GM12878 (cell line): ENCODE data around the gene SPRN. TPM values are rescaled to one million over a fixed set of nuclear protein-coding genes. Genes with fewer than 3 reads are reported as not detected.
A peak's percentile ranks its signal among the peaks of the same experiment; 100 is the strongest.
"Not testable (repeated sequence)": the region's sequence is repeated elsewhere in the genome, so short reads cannot be mapped to it uniquely, and the experiment has no call there.

Experiments
- ATAC-seq: fragments of 200-7000 bp; cut with Tn5 transposase; 3 replicates; pipeline ENCODE4 v1.9.1; 2020; ENCODE audit warnings: mild to moderate bottlenecking, moderate library complexity
- BruUV-seq: library from RNA; stranded (reverse); fragments of 400-500 nt; replicated peaks from 2 replicates; lab custom pipeline; 2021; lab: Mats Ljungman, UMichigan
- CTCF ChIA-PET: fragments of 300-600 bp; sonication (Branson Sonifier 250); formaldehyde crosslinking; extraction: SDS; loops from one replicate; lab custom pipeline; 2021; ENCODE audit warnings: inconsistent platforms; lab: Yijun Ruan, JAX
- POLR2A ChIA-PET: fragments of 350-600 bp; formaldehyde crosslinking; extraction: SDS; loops from one replicate; lab custom pipeline; 2021; ENCODE audit warnings: inconsistent platforms; lab: Charles Lee
- RAD21 ChIA-PET: fragments of 300-600 bp; sonication (Branson Sonifier 250); formaldehyde crosslinking; loops from one replicate; lab custom pipeline; 2023; ENCODE audit warnings: antibody characterized with exemption; ENCODE audit not compliant: unreplicated experiment; lab: Charles Lee
- SMC1A ChIA-PET: fragments of 300-600 bp; sonication (Branson Sonifier 250); formaldehyde crosslinking; loops from one replicate; lab custom pipeline; 2023; ENCODE audit not compliant: unreplicated experiment, uncharacterized antibody; lab: Charles Lee
- DNase-seq: peaks from one replicate; pipeline ENCODE4 v3.0.0-alpha.2; 2011; ENCODE audit warnings: low read depth, low spot score
- FAIRE-seq: peaks from 3 replicates; lab custom pipeline; 2011; peaks lifted over from hg19 to GRCh38; lab: Jason Lieb, UNC
- H2AFZ ChIP-seq: 2 replicates; pipeline ENCODE4 v1.6.0; 2011; ENCODE audit warnings: low read depth, low read length, control low read depth; ENCODE audit not compliant: control insufficient read depth
- H3K27ac ChIP-seq: 2 replicates; pipeline ENCODE4 v1.5.1; 2011; ENCODE audit warnings: control low read depth; ENCODE audit not compliant: control insufficient read depth, insufficient read depth
- H3K27me3 ChIP-seq, 2 experiments: replicated peaks in 1 of 2; 2 replicates each; pipeline versions ENCODE4 v1.6.0 to v1.6.1; 2011; ENCODE audit warnings: low read length in 1 of 2; ENCODE audit not compliant: control insufficient read depth in 2 of 2, insufficient read depth in 2 of 2
- H3K36me3 ChIP-seq, 2 experiments: 2 replicates each; pipeline ENCODE4 v1.5.1; 2011; ENCODE audit warnings: low read length in 1 of 2; ENCODE audit not compliant: control insufficient read depth in 2 of 2, insufficient read depth in 2 of 2
- H3K4me1 ChIP-seq: 2 replicates; pipeline ENCODE4 v1.6.1; 2011; ENCODE audit warnings: mild to moderate bottlenecking, low read length, moderate library complexity, mixed read lengths; ENCODE audit not compliant: control insufficient read depth, insufficient read depth
- H3K4me2 ChIP-seq: 2 replicates; pipeline ENCODE4 v1.6.0; 2011; ENCODE audit warnings: control low read depth; ENCODE audit not compliant: control insufficient read depth, insufficient read depth
- H3K4me3 ChIP-seq: fragments of 200-600 bp; sonication (generic); 2 replicates; pipeline ENCODE4 v1.5.1; 2016
- H3K79me2 ChIP-seq: 2 replicates; pipeline ENCODE4 v1.6.0; 2011; ENCODE audit warnings: low read length; ENCODE audit not compliant: control insufficient read depth, insufficient read depth
- H3K9ac ChIP-seq: 2 replicates; pipeline ENCODE4 v1.8.0; 2011; ENCODE audit warnings: low read length, control low read depth, mixed read lengths; ENCODE audit not compliant: control insufficient read depth, insufficient read depth
- H3K9me3 ChIP-seq: replicated peaks from 3 replicates; pipeline ENCODE4 v1.5.1; 2011; ENCODE audit warnings: mild to moderate bottlenecking, low read length; ENCODE audit not compliant: control insufficient read depth, insufficient read depth
- H4K20me1 ChIP-seq: 2 replicates; pipeline ENCODE4 v1.6.0; 2011; ENCODE audit not compliant: control insufficient read depth, insufficient read depth
- CREB1 ChIP-seq: IDR thresholded peaks from 2 replicates; pipeline ENCODE4 v1.6.1; 2012; ENCODE audit warnings: low read depth, mild to moderate bottlenecking, inconsistent platforms
- CREM ChIP-seq: IDR thresholded peaks from 2 replicates; pipeline ENCODE4 v1.6.1; 2014; ENCODE audit warnings: antibody characterized with exemption, low read depth
- IKZF2 ChIP-seq, 2 experiments: fragments of 450-650 bp; IDR thresholded peaks; 2 replicates each; pipeline ENCODE4 v1.6.1; 2017; ENCODE audit warnings: mild to moderate bottlenecking in 2 of 2, moderate library complexity in 2 of 2
- LARP7 ChIP-seq: fragments of 450-650 bp; IDR thresholded peaks from 2 replicates; pipeline ENCODE4 v1.6.1; 2017; ENCODE audit warnings: mild to moderate bottlenecking
- MEF2B ChIP-seq: fragments of 450-650 bp; IDR thresholded peaks from 2 replicates; pipeline ENCODE4 v1.6.1; 2018; ENCODE audit warnings: mild to moderate bottlenecking, moderate library complexity; ENCODE audit not compliant: partially characterized antibody, poor library complexity, severe bottlenecking
- PML ChIP-seq: IDR thresholded peaks from 2 replicates; pipeline ENCODE4 v1.6.1; 2012; ENCODE audit warnings: low read length, inconsistent platforms
- SMAD5 ChIP-seq: IDR thresholded peaks from 2 replicates; pipeline ENCODE4 v1.6.1; 2016; ENCODE audit warnings: antibody characterized with exemption, low read depth
- SP1 ChIP-seq: IDR thresholded peaks from one replicate; pipeline ENCODE4 v1.6.1; 2011; ENCODE audit warnings: low read depth, low read length
- YY1 ChIP-seq: IDR thresholded peaks from 2 replicates; pipeline ENCODE4 v1.6.1; 2011; ENCODE audit warnings: low read depth, mild to moderate bottlenecking, low read length
- WGBS: methylation state at CpG from one replicate; pipeline ENCODE4 v1.1.6; 2016; ENCODE audit warnings: low lambda C conversion rate; ENCODE audit not compliant: insufficient replicate concordance, insufficient coverage; ENCODE audit errors: missing lambda C conversion rate; 5-methylcytosine and 5-hydroxymethylcytosine counted together
- in situ Hi-C: fragments of 300-500 bp; cut with MboI; formaldehyde crosslinking; loops from 9 replicates; pipeline ENCODE4 v1.14.3; 2018; ENCODE audit warnings: mixed read lengths
- intact Hi-C: fragments of 100-400 bp; cut with micrococcal nuclease; formaldehyde crosslinking; loops from one replicate; pipeline ENCODE4 v1.14.2; 2022; ENCODE audit not compliant: unreplicated experiment
- polyA plus RNA-seq, 11 experiments: library from polyadenylated mRNA; depleted of rRNA in 4 of 11; unstranded in 6 of 11; stranded (reverse) in 5 of 11; fragments of >200 nt; fragmentation: Nextera tagmentation in 4 of 11; fragmentation: Illumina TruSeq in 1 of 11; extraction: Ambion mirVana in 4 of 11; extraction: Trizol in 1 of 11; gene quantifications; 1 replicate in 1 of 11; 2 replicates in 10 of 11; pipeline versions ENCODE4 v1.2.1 to v1.2.3, GENCODE V29; 2011 to 2016; ENCODE audit warnings: inconsistent platforms in 2 of 11, missing spikeins in 2 of 11, low read depth in 1 of 11
- total RNA-seq, 4 experiments: library from RNA; depleted of rRNA in 3 of 4; stranded (reverse); fragments of >200 nt in 3 of 4; fragmentation: Illumina TruSeq in 1 of 4; extraction: Trizol in 1 of 4; gene quantifications; 2 replicates each; pipeline versions ENCODE4 v1.2.1 to v1.2.3, GENCODE V29; 2013 to 2021
- TF ChIP-seq, protein P1 (sequence below): fragments of 450-650 bp; formaldehyde crosslinking; IDR thresholded peaks from 2 replicates; pipeline ENCODE4 v1.5.0; 2022; ENCODE audit warnings: mild to moderate bottlenecking, missing genetic modification characterization
- TF ChIP-seq, protein P2 (sequence below): fragments of 450-650 bp; IDR thresholded peaks from 2 replicates; pipeline ENCODE4 v1.6.1; 2017; ENCODE audit warnings: low read depth, mild to moderate bottlenecking, moderate library complexity
- TF ChIP-seq, protein P3 (sequence below): IDR thresholded peaks from 2 replicates; pipeline ENCODE4 v1.6.1; 2012; ENCODE audit warnings: low read depth, low read length, improper control_type of control experiment

The SPRN gene
- total and polyA plus RNA-seq, 10 of the 15 experiments (the other 5 are each of a cell fraction or from before 2014, with no cell fraction given), result 0.03 to 0.96 (median 0.46) TPM; not detected in 6

DNA sequence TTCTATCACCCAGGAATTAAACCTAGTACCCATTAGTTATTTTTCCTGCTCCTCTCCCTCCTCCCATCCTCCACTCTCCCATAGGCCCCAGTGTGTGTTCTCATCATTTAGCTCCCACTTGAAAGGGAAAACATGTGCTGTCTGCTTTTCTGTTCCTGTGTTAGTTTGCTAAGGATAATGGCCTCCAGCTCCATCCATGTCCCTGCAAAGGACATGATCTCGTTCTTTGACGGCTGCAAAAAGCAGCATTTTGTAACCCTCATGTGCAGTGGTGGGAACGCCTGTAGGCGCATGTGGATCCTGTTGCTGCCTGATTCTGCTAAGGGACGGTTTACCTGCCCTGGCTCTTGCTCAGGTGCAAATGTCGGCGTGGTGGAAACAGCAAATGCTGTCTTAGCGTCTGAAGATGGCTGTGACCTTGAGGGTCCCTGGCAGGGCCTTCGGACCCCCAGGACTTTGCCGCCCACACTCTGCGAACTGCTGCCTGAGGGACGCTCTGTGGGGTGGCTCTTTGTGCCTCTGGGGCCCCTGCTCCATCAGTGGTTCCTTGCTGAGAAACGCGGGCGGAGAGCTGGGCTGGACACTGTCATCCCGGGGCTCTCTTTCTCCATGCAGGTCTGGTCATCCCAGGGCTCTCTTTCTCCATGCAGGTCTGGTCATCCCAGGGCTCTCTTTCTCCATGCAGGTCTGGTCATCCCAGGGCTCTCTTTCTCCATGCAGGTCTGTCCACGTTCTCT, 36.0 kb downstream of the SPRN start (continued):
- TF ChIP-seq, protein P1, sequence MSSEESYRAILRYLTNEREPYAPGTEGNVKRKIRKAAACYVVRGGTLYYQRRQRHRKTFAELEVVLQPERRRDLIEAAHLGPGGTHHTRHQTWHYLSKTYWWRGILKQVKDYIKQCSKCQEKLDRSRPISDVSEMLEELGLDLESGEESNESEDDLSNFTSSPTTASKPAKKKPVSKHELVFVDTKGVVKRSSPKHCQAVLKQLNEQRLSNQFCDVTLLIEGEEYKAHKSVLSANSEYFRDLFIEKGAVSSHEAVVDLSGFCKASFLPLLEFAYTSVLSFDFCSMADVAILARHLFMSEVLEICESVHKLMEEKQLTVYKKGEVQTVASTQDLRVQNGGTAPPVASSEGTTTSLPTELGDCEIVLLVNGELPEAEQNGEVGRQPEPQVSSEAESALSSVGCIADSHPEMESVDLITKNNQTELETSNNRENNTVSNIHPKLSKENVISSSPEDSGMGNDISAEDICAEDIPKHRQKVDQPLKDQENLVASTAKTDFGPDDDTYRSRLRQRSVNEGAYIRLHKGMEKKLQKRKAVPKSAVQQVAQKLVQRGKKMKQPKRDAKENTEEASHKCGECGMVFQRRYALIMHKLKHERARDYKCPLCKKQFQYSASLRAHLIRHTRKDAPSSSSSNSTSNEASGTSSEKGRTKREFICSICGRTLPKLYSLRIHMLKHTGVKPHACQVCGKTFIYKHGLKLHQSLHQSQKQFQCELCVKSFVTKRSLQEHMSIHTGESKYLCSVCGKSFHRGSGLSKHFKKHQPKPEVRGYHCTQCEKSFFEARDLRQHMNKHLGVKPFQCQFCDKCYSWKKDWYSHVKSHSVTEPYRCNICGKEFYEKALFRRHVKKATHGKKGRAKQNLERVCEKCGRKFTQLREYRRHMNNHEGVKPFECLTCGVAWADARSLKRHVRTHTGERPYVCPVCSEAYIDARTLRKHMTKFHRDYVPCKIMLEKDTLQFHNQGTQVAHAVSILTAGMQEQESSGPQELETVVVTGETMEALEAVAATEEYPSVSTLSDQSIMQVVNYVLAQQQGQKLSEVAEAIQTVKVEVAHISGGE, result peak; percentile 87
- TF ChIP-seq, protein P2, sequence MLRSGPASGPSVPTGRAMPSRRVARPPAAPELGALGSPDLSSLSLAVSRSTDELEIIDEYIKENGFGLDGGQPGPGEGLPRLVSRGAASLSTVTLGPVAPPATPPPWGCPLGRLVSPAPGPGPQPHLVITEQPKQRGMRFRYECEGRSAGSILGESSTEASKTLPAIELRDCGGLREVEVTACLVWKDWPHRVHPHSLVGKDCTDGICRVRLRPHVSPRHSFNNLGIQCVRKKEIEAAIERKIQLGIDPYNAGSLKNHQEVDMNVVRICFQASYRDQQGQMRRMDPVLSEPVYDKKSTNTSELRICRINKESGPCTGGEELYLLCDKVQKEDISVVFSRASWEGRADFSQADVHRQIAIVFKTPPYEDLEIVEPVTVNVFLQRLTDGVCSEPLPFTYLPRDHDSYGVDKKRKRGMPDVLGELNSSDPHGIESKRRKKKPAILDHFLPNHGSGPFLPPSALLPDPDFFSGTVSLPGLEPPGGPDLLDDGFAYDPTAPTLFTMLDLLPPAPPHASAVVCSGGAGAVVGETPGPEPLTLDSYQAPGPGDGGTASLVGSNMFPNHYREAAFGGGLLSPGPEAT, result peak; percentile 86
- peak; percentile 10 for TF ChIP-seq MEF2B
- TF ChIP-seq, protein P3, sequence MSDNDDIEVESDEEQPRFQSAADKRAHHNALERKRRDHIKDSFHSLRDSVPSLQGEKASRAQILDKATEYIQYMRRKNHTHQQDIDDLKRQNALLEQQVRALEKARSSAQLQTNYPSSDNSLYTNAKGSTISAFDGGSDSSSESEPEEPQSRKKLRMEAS, result peak; percentile 3; the same call in 1 of the 2 replicates
- peak; percentile 31; the same call in 1 of the 2 replicates for TF ChIP-seq CREM
- TF ChIP-seq PML, result no peak
- no peak; a peak in 1 of 4 replicates for TF ChIP-seq IKZF2 (IDR thresholded peaks at IDR 0.05)
- TF ChIP-seq LARP7, result peak; percentile 66
- TF ChIP-seq SP1, result peak; percentile 31
- peak; percentile 86 for TF ChIP-seq YY1
- 0 out of 2 replicates have a peak, but pooled peaks have one; percentile 28 for TF ChIP-seq CREB1
- TF ChIP-seq SMAD5, result peak; percentile 45
- TF ChIP-seq, all 136 proteins: peak for 22

DNA sequence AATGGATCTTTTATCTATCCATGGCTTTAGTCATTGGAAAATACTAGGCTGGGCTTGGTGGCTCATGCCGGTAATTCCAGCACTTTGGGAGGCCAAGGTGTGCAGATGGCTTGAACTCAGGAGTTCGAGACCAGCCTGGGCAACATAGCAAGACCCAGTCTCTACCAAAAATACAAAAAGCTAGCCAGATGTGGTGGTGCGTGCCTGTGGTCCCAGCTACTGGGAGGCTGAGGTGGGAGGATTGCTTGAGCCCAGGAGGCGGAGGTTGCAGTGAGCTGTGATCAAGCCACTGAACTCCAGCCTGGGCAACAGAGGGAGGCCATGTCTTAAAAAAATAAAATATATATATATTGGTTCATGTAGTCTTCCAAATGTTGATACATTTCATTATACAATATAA, 37.5 kb downstream of the SPRN start:
- H3K27ac ChIP-seq, H3K9me3 ChIP-seq, intact Hi-C loops, H3K36me3 ChIP-seq, DNase-seq, H4K20me1 ChIP-seq, H3K4me2 ChIP-seq, H2AFZ ChIP-seq, ATAC-seq, H3K9ac ChIP-seq, in situ Hi-C loops, H3K4me3 ChIP-seq, H3K27me3 ChIP-seq, BruUV-seq, H3K79me2 ChIP-seq, FAIRE-seq: not testable (repeated sequence)
- SMC1A ChIA-PET, result interaction anchor here (1.5 to 2.0 kb wide), 3 partner anchors 10 to 57 kb away, joined by 3 to 6 read pairs (median 4); no protein-coding TSS in a partner anchor
- WGBS, result 100% methylated on average over 4 of the region's 4 CpGs
- CTCF ChIA-PET, result interaction anchor here (1.0 kb wide), 1 partner anchor 57 kb away, joined by 6 read pairs; no protein-coding TSS in a partner anchor
- peaks cover 18% of the 10 kb centered on the region for H3K4me1 ChIP-seq
- POLR2A ChIA-PET, result interaction anchor here (0.6 to 4.5 kb wide), 5 partner anchors 9 to 32 kb away, joined by 3 to 31 read pairs (median 4); partner anchors contain the start of gene PAOX
- RAD21 ChIA-PET, result interaction anchor here (1.3 to 1.5 kb wide), 2 partner anchors 7 to 14 kb away, joined by 3 to 7 read pairs; partner anchors contain the start of gene PAOX
